NCI-H524 treated with DMSO at 0.1 percent for 48 hours (cell line): ENCODE measurements around the gene OPA1.

ENCODE experiments used
- DNase-seq: peaks from one replicate; lab custom pipeline; 2025; lab: John Stamatoyannopoulos, UW

Gene OPA1

DNA sequence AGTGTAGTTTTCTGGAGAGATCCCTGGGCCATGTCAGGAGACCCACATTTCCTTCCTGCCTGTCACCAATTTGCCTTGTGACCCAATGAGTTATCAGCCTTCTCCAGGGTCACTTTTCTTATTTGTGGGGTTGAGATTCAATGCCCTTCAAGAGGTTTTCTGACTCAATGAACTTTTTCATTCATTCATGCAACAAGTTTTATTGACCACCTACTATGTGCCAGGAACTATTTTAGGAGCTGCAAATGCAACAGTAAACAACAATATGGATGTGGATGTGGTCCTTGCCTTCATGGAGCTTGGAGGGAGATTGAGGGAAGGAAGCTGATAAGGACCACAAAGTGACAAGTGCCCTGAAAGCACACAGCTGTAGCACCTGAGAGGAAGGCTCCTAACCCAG, 142.8 kb downstream of the OPA1 start:
- no peak for DNase-seq

DNA sequence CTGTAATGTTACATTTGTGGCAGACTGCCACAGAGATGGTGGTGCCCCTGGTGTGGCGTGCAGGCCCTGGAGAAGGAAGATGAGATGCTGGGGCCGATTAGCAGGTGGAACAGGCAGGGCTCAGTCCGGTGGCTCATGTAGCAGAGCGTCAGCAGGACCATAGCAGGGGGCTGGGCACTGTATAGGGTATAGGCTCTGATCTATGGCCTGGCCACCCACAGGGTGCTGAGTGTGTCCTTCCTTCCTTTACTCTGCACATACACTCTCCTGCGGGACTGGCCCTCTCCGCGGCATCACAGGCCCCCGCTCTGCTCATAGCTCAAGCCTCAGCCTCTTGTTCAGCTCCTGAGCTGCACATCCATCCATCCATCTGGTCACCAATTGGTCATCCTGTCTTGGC, 143.6 kb downstream of the OPA1 start:
- no peak for DNase-seq

DNA sequence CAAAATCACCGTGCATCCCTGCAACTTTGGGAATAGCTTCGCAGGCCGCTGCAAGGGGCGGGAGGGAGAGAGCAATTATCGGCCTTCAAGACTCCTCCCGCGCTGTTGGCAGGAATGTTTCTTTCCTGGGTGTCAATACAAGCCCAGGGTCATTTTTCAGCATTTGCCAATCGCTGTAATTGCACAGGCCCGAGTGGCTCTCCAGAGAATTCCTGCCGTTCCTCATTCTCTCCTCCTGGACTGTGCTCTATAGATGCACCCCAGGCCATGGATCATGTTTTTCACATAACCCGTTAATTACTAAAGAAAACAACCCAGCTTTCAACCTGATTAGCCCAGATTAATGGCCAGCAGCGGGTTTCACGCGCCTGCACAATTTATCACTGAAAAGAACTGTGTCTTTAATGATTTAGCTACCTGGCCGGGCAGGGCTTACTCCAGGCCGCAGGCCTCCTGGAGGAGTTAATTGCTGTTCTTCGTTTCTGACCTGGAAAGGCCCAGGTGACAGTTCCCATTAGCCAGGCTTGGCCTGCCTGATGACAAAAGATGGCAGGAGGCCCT, 144.3 kb downstream of the OPA1 start:
- DNase-seq = no peak

DNA sequence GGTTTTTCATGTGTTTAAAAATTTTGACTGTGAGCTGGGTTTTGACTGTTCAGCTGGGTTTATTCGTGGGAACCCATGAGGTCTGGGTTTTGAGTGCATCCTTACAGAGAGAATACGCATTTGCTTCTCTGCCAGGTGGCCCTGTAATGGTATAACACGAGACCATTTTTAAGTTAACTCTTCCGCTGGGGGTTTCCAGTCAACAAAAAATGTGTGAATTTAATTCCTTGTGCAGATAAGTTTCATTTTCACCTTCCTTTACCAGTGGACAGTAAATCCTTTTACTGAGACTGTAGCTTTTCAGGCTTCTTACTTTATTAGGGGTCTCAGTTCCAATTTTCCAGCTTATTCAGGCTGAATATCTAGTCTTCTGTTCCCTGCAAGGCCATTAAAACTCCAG, 149.6 kb downstream of the OPA1 start:
- no peak for DNase-seq

DNA sequence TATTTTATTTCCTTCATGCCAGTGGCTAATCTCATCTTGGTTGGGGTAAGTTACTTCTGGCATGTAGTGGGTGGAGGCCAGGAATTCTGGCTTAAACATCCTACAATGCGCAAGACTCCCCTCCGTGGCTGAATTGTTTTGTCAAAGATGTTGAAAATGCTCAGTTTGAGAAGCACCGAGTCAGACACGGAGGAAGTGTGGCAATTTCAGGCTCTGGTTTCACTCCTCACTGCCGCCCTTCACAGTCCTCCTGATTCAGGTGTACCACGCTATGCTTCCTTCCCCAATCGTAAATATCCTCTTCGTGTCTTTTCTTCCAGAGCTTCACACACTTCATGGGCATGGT, 150.7 kb downstream of the OPA1 start:
- DNase-seq = no peak

DNA sequence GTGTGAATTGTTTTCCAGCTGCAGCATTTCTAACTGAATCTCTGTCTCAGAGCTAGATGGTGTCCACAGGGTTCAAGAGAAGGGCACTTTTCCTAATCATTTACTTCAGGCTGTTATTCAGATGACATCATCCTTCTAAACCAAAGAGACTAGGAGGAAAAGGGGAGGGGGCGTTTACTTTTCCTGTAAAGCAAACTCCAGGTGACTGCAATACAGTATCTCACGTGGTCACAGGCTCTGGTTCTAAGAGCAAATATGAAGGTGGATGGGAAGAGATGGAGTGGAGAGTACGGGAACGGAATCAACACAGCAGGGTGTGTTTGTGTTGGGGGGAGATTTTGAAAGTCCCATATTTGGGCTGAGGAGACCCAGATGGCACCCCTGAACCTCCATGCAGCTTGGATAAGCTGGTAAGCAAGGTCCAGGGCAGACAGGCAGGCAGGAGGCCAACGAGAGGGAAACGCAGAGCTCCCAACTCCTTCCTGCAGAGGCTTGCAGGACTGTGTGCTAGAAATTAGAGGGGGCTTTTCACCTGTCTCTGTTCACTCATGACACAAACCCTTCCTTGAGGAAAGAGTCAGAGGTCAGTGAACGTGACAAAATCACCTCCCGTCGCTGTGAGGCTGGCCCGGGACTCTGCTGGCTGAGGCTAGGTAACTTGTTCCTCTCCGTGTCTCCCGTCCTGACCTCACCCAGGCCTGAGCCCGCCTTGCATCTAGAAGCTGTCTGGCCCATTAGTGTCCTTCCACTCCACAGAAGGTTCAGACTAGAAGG, 151.2 kb downstream of the OPA1 start:
- no peak for DNase-seq

DNA sequence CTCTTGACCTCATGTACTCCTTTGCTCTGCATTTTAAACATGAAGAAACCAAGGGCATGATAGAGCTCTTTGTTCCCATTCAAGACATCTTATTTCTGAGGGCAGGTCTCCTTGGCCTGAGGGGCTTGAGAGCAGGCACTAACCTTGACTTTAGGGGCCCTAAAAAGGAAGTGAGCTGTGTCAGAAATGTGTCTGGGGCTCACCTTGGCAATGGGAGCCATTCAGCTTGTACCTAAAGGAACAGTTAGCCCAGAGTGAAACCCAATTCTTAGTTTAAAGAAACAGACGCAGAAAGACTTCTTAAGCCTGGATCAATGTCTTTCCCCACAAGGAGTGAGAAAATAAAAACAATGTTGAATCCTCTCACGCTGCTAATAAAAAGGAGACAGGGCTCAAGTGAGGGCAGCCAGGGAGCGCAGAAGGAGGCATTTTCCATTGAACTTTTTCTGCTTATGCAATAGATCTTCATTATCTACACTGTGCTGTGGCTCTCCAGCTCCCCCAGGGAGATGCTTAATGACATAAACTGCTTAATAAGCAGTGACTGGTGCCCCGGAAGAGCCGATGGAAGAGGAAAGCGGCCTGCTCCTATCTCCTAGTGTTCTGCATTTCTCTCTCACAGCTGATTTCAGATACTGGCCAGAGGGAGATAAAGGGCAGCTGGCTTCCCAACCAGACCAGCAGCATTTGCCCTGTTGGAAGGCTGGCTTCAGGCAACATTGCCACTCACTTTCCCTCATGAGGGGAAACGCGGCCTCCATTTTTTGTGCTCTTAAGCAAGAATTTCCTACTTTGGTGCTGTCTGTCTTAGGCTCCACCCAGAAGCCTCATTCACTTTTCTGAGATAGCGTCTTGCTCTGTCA, 152.0 kb downstream of the OPA1 start:
- no peak for DNase-seq

DNA sequence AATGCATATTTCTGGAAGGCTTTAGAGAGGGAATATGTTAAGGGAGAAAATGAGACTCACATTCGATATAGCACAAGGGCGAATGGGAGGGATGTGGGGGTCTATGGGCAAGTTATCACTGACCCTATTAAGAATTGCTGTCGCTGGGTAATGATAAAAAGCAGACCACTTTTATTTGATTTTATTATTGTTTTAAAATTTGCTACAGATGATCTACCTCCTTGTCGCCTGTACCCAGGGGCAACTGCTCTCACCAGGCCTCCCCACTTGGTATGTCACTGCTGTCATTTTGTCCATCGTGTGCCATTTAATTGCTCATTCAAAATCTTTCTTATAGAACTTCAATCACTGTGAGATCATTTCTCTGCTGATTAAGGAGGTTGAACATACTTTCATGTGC, 153.8 kb downstream of the OPA1 start:
- no peak for DNase-seq
